Stimulated activated naive B cell treated with anti-CD40 and anti-IgM and Interleukin-4, amounts not matched to agents 10 μg/mL and 1 μg/mL and 100 μg/mL, for 72 hours (primary cell): Measurements from ENCODE around the gene TTLL12.
A peak's percentile ranks its signal among the peaks of the same experiment; 100 is the strongest.

Source experiments
- ATAC-seq, 2 donors: fragments of 150-1000 bp; cut with Tn5 transposase; replicated peaks; 2 replicates each; pipeline ENCODE4 v1.10.0; 2021; ENCODE audit warnings: moderate library complexity in 1 of 2
- DNase-seq: peaks from one replicate; pipeline ENCODE4 v3.0.0; 2021
- H3K27ac Mint-ChIP-seq: one replicate; pipeline ENCODE4 v1.8.0; 2022; ENCODE audit warnings: mild to moderate bottlenecking, mixed read lengths
- H3K27me3 Mint-ChIP-seq, 2 donors: one replicate each; pipeline ENCODE4 v1.8.0; 2022; ENCODE audit warnings: mixed read lengths in 2 of 2
- H3K36me3 Mint-ChIP-seq, 2 donors: one replicate each; pipeline ENCODE4 v1.8.0; 2022; ENCODE audit warnings: mixed read lengths in 2 of 2, mild to moderate bottlenecking in 1 of 2
- H3K4me1 Mint-ChIP-seq, 2 donors: one replicate each; pipeline ENCODE4 v1.8.0; 2022; ENCODE audit warnings: mixed read lengths in 2 of 2, mild to moderate bottlenecking in 1 of 2
- H3K4me3 Mint-ChIP-seq, 2 donors: one replicate each; pipeline ENCODE4 v1.8.0; 2022; ENCODE audit warnings: mild to moderate bottlenecking in 2 of 2, mixed read lengths in 2 of 2, moderate library complexity in 1 of 2
- H3K9me3 Mint-ChIP-seq, 2 donors: one replicate each; pipeline ENCODE4 v1.8.0; 2022; ENCODE audit warnings: mixed read lengths in 2 of 2, mild to moderate bottlenecking in 1 of 2

Gene TTLL12

GRCh38 chr22:43166132-43166930, 20.6 kb downstream of the TTLL12 start:
- Mint-ChIP-seq H3K36me3 (peaks cover 51 to 61% of the 10 kb centered on the region in 2 donors), H3K27ac (peak overlapping the region; percentile 20), H3K27me3 (no peaks in the 10 kb centered on the region), H3K4me1 (peaks cover 11 to 16% of the 10 kb centered on the region in 2 donors), H3K9me3 (no peaks in the 10 kb centered on the region), H3K4me3 (no peak overlapping the region)
- no peak for DNase-seq
- ATAC-seq, result no peak

- Mint-ChIP-seq H3K27ac (no peak overlapping the region), H3K4me3 (no peak overlapping the region), H3K27me3 (no peaks in the 10 kb centered on the region), H3K36me3 (peaks cover 41 to 52% of the 10 kb centered on the region in 2 donors), H3K4me1 (peaks cover 14 to 16% of the 10 kb centered on the region in 2 donors), H3K9me3 (no peaks in the 10 kb centered on the region)
- no peak for DNase-seq
- ATAC-seq, result no peak
Measured at GRCh38 chr22:43164636-43165035, 22.3 kb downstream of the TTLL12 start.

- no peak for DNase-seq
- H3K4me1 Mint-ChIP-seq, result peaks cover 18 to 22% of the 10 kb centered on the region in 2 donors
- no peaks in the 10 kb centered on the region for H3K27me3 Mint-ChIP-seq
- H3K4me3 Mint-ChIP-seq, result no peak overlapping the region
- ATAC-seq, result peak; percentile 4 to 11
- peaks cover 39 to 53% of the 10 kb centered on the region in 2 donors for H3K36me3 Mint-ChIP-seq
- H3K27ac Mint-ChIP-seq, result no peak overlapping the region
- no peaks in the 10 kb centered on the region for H3K9me3 Mint-ChIP-seq
Measured at GRCh38 chr22:43163241-43163795, 23.6 kb downstream of the TTLL12 start.

- ATAC-seq (no peak), DNase-seq (no peak)
- no peak overlapping the region for H3K4me3 Mint-ChIP-seq
- peaks cover 21 to 29% of the 10 kb centered on the region in 2 donors for H3K4me1 Mint-ChIP-seq
- H3K27me3 Mint-ChIP-seq, result no peaks in the 10 kb centered on the region
- H3K36me3 Mint-ChIP-seq, result peaks cover 33 to 45% of the 10 kb centered on the region in 2 donors
- H3K27ac Mint-ChIP-seq, result no peak overlapping the region
- H3K9me3 Mint-ChIP-seq, result no peaks in the 10 kb centered on the region
Measured at GRCh38 chr22:43162412-43163150, 24.4 kb downstream of the TTLL12 start.

GRCh38 chr22:43160497-43161126, 26.3 kb downstream of the TTLL12 start:
- no peaks in the 10 kb centered on the region for H3K9me3 Mint-ChIP-seq
- peaks cover 35 to 44% of the 10 kb centered on the region in 2 donors for H3K4me1 Mint-ChIP-seq
- H3K36me3 Mint-ChIP-seq, result peaks cover 31 to 34% of the 10 kb centered on the region in 2 donors
- no peak for DNase-seq
- no peak for ATAC-seq
- no peaks in the 10 kb centered on the region for H3K27me3 Mint-ChIP-seq
- no peak overlapping the region for H3K4me3 Mint-ChIP-seq
- H3K27ac Mint-ChIP-seq, result no peak overlapping the region

GRCh38 chr22:43159484-43160178, 27.3 kb downstream of the TTLL12 start:
- Mint-ChIP-seq H3K4me3 (no peak overlapping the region), H3K27ac (no peak overlapping the region), H3K4me1 (peaks cover 42 to 52% of the 10 kb centered on the region in 2 donors), H3K27me3 (no peaks in the 10 kb centered on the region), H3K36me3 (peaks cover 31 to 36% of the 10 kb centered on the region in 2 donors), H3K9me3 (no peaks in the 10 kb centered on the region)
- no peak for DNase-seq
- ATAC-seq, result no peak

GRCh38 chr22:43158778-43159483, 28.0 kb downstream of the TTLL12 start:
- ATAC-seq (no peak), DNase-seq (no peak)
- Mint-ChIP-seq H3K27me3 (no peaks in the 10 kb centered on the region), H3K4me1 (peaks cover 41 to 49% of the 10 kb centered on the region in 2 donors), H3K9me3 (no peaks in the 10 kb centered on the region), H3K27ac (no peak overlapping the region), H3K4me3 (no peak overlapping the region), H3K36me3 (peaks cover 27 to 35% of the 10 kb centered on the region in 2 donors)

GRCh38 chr22:43157874-43158546, 28.9 kb downstream of the TTLL12 start:
- Mint-ChIP-seq H3K4me1 (peaks cover 39 to 44% of the 10 kb centered on the region in 2 donors), H3K27me3 (no peaks in the 10 kb centered on the region), H3K36me3 (peaks cover 24 to 33% of the 10 kb centered on the region in 2 donors), H3K4me3 (no peak overlapping the region), H3K9me3 (no peaks in the 10 kb centered on the region), H3K27ac (peak overlapping the region; percentile 16)
- DNase-seq, result no peak
- no peak for ATAC-seq

- H3K27ac Mint-ChIP-seq, result peak overlapping the region; percentile 9
Measured at GRCh38 chr22:43156413-43156812, 30.5 kb downstream of the TTLL12 start.

GRCh38 chr22:43155789-43156188, 31.1 kb downstream of the TTLL12 start:
- H3K4me1 Mint-ChIP-seq, result peaks cover 42 to 61% of the 10 kb centered on the region in 2 donors
- H3K36me3 Mint-ChIP-seq, result peaks cover 16 to 22% of the 10 kb centered on the region in 2 donors
- ATAC-seq (peak in 1 of 2 donors; percentile 13), DNase-seq (no peak)
- no peaks in the 10 kb centered on the region for H3K9me3 Mint-ChIP-seq
- H3K4me3 Mint-ChIP-seq, result peak overlapping the region; percentile 23 to 51
- H3K27me3 Mint-ChIP-seq, result no peaks in the 10 kb centered on the region
- H3K27ac Mint-ChIP-seq, result no peak overlapping the region

More at GRCh38 chr22:43156413-43156812, 30.5 kb downstream of the TTLL12 start:
- no peaks in the 10 kb centered on the region for H3K9me3 Mint-ChIP-seq
- ATAC-seq, result no peak
- DNase-seq, result no peak
- peaks cover 38 to 56% of the 10 kb centered on the region in 2 donors for H3K4me1 Mint-ChIP-seq
- no peaks in the 10 kb centered on the region for H3K27me3 Mint-ChIP-seq
- H3K36me3 Mint-ChIP-seq, result peaks cover 14 to 22% of the 10 kb centered on the region in 2 donors
- H3K4me3 Mint-ChIP-seq, result peak overlapping the region; percentile 23 to 51

GRCh38 chr22:43154887-43155536, 31.9 kb downstream of the TTLL12 start:
- ATAC-seq (no peak), DNase-seq (no peak)
- H3K9me3 Mint-ChIP-seq, result no peaks in the 10 kb centered on the region
- peak overlapping the region; percentile 21 to 42 for H3K4me3 Mint-ChIP-seq
- H3K4me1 Mint-ChIP-seq, result peaks cover 41 to 67% of the 10 kb centered on the region in 2 donors
- no peak overlapping the region for H3K27ac Mint-ChIP-seq
- peaks cover 13 to 18% of the 10 kb centered on the region in 2 donors for H3K36me3 Mint-ChIP-seq
- H3K27me3 Mint-ChIP-seq, result no peaks in the 10 kb centered on the region

GRCh38 chr22:43153899-43154298, 33.0 kb downstream of the TTLL12 start:
- ATAC-seq, result peak in 1 of 2 donors; percentile 28
- H3K4me3 Mint-ChIP-seq, result peak overlapping the region in 1 of 2 donors; percentile 73
- H3K9me3 Mint-ChIP-seq, result no peaks in the 10 kb centered on the region
- H3K4me1 Mint-ChIP-seq, result peaks cover 42 to 67% of the 10 kb centered on the region in 2 donors
- no peak for DNase-seq
- H3K36me3 Mint-ChIP-seq, result peaks cover 12 to 13% of the 10 kb centered on the region in 2 donors
- no peak overlapping the region for H3K27ac Mint-ChIP-seq
- no peaks in the 10 kb centered on the region for H3K27me3 Mint-ChIP-seq
